Heart right ventricle (tissue), 16 donors: ENCODE measurements around the gene AMOTL2. TPM values are rescaled to one million over a fixed set of nuclear protein-coding genes. Genes with fewer than 3 reads are reported as not detected.

Experiments used
- ATAC-seq, 8 donors: fragments of 200-7000 bp; cut with Tn5 transposase; one replicate each; pipeline ENCODE4 v1.9.1; 2020; ENCODE audit warnings: mild to moderate bottlenecking in 8 of 8, moderate library complexity in 8 of 8, moderate number of reproducible peaks in 1 of 8
- DNase-seq, 2 donors: peaks; one replicate each; pipeline ENCODE4 v3.0.0-alpha.2; 2020
- H3K27ac ChIP-seq, 10 donors: fragments of 200-600 bp; sonication (generic) in 2 of 10; one replicate each; pipeline versions ENCODE4 v1.5.0 to v1.8.0; 2020 to 2022; ENCODE audit warnings: mild to moderate bottlenecking in 3 of 10
- H3K27me3 ChIP-seq, 7 donors: fragments of 200-600 bp; one replicate each; pipeline ENCODE4 v1.8.0; 2021 to 2022; ENCODE audit warnings: mild to moderate bottlenecking in 2 of 7
- H3K36me3 ChIP-seq, 9 donors: fragments of 200-600 bp; sonication (generic) in 1 of 9; one replicate each; pipeline versions ENCODE4 v1.5.0 to v1.8.0; 2020 to 2022; ENCODE audit warnings: mild to moderate bottlenecking in 2 of 9
- H3K4me1 ChIP-seq, 9 donors: fragments of 200-600 bp; sonication (generic) in 1 of 9; one replicate each; pipeline versions ENCODE4 v1.5.0 to v1.8.0; 2020 to 2022; ENCODE audit warnings: mild to moderate bottlenecking in 4 of 9
- H3K4me3 ChIP-seq, 10 donors: fragments of 200-600 bp; sonication (generic) in 2 of 10; one replicate each; pipeline versions ENCODE4 v1.5.0 to v1.8.0; 2020 to 2022; ENCODE audit warnings: mild to moderate bottlenecking in 7 of 10, moderate library complexity in 2 of 10
- H3K9me3 ChIP-seq, 11 donors: fragments of 200-600 bp in 10 of 11; sonication (generic) in 2 of 11; one replicate each; pipeline versions ENCODE4 v1.5.0 to v1.8.0; 2013 to 2022; ENCODE audit warnings: mild to moderate bottlenecking in 2 of 11, control low read depth in 1 of 11, moderate library complexity in 1 of 11
- CTCF ChIP-seq, 9 donors: fragments of 200-600 bp; sonication (generic) in 2 of 9; IDR thresholded peaks; one replicate each; pipeline versions ENCODE4 v1.5.0 to v1.8.0; 2021 to 2022; ENCODE audit warnings: antibody characterized with exemption in 9 of 9, mild to moderate bottlenecking in 5 of 9, moderate library complexity in 1 of 9
- WGBS, 2 donors: extraction: QIAGEN DNeasy Blood & Tissue Kit; methylation state at CpG; one replicate each; pipeline ENCODE4 v1.1.7; 2013; ENCODE audit warnings: inconsistent platforms in 1 of 2; 5-methylcytosine and 5-hydroxymethylcytosine counted together
- intact Hi-C, 10 donors: fragments of 100-400 bp; cut with DNase I; formaldehyde crosslinking; loops; one replicate each; pipeline versions ENCODE4 v1.11.1 to v1.14.2; 2022
- polyA plus RNA-seq, 2 donors: library from polyadenylated mRNA; stranded (reverse); fragments of 200-250 nt; gene quantifications; one replicate each; pipeline ENCODE4 v1.2.3, GENCODE V29; 2013
- total RNA-seq, 10 donors: library from RNA; stranded (reverse); fragmentation: NEBNext Ultra II Directional in 3 of 10; extraction: Animal tissue kit (Norgen Biotek cat#: 25700) in 3 of 10; gene quantifications; one replicate each; pipeline versions ENCODE4 v1.2.1 to v1.2.4, GENCODE V29; 2021 to 2023
- donor health status: Arrhythmogenic right ventricular cardiomyopathy.
- donor health status: ischemic (EF 13 %, LVEDD 7.1; RV severe dilation, severe dysfunction).
- donor health status: healthy with polysubstance abuse.
- donor health status: DM: no; HTN: yes; CAD: no.
- donor health status: DM: no; HTN: no; CAD: no.
- donor health status: ischemic (EF 25% LVEDD 6.9; RV normal size, moderate dysfunction).
- donor health status: ischemic (EF 25% LVEDD 5.7; RV mildly dilated, moderate dysfunction).
- donor health status: healthy.
- donor health status: DM: yes; HTN: yes; CAD: no.
- donor health status: Ischemic cardiomyopathy.
- donor health status: ischemic (EF 35%, LVEDD 5.7; RV mildly dilated, moderate dysfunction).
- donor health status: nonischemic (EF 11% LVEDD 7.7; RV severe dilation, severe dysfunction).
- donor health status: DM: yes; HTN: yes; CAD: no.
- donor health status: PGD.
- donor health status: ischemic (EF 29% LVEDD 5.4; RV normal size, mild dysfunction).
- donor health status: nonischemic (EF 23%, LVEDD 6.1; RV moderate dilation, normal function).

The AMOTL2 gene
- total and polyA plus RNA-seq, 12 donors, result 18.7 to 96.6 (median 54.1) TPM

- no peak overlapping the region for H3K4me3 ChIP-seq
- peaks cover 2 to 26% (median 12%) of the 10 kb centered on the region in 9 donors for H3K4me1 ChIP-seq
- peak overlapping the region in 3 of 10 donors; percentile 7 to 49 (median 8) for H3K27ac ChIP-seq
- ATAC-seq (no peak), DNase-seq (no peak)
- H3K9me3 ChIP-seq, result peaks cover 0 to 6% (median 0%) of the 10 kb centered on the region in 11 donors
- peaks cover 0 to 4% (median 0%) of the 10 kb centered on the region in 7 donors for H3K27me3 ChIP-seq
- intact Hi-C loops, result loop anchor here in 3 of 10 donors (5.0 to 10.0 kb wide), 3 partner anchors 67 to 445 kb away; no protein-coding TSS in a partner anchor
- WGBS, 2 donors, result 92 to 95% methylated on average over 2 of the region's 2 CpGs
- H3K36me3 ChIP-seq, result no peaks in the 10 kb centered on the region
- no peak for TF ChIP-seq CTCF (IDR thresholded peaks at IDR 0.05)
These were observed 6.0 kb upstream of the AMOTL2 start for GRCh38 chr3:134380249-134380648.

- Histone ChIP-seq H3K9me3 (peaks cover 0 to 6% (median 0%) of the 10 kb centered on the region in 11 donors), H3K36me3 (no peaks in the 10 kb centered on the region), H3K27ac (no peak overlapping the region), H3K4me1 (peaks cover 2 to 33% (median 24%) of the 10 kb centered on the region in 9 donors), H3K27me3 (peaks cover 0 to 16% (median 0%) of the 10 kb centered on the region in 7 donors), H3K4me3 (no peak overlapping the region)
- DNase-seq, result no peak
- no peak for ATAC-seq
- WGBS, 2 donors, result 92 to 93% methylated on average over 3 of the region's 3 CpGs
- TF ChIP-seq CTCF (IDR thresholded peaks at IDR 0.05), result no peak
- intact Hi-C loops, result loop anchor here in 9 of 10 donors (1.0 to 10.0 kb wide), 12 partner anchors 66 to 804 kb away; partner anchors contain the start of gene CDV3 (in 1 of the 9)
These were observed 4.6 kb upstream of the AMOTL2 start for GRCh38 chr3:134378818-134379217.

- intact Hi-C loops, result loop anchor here in 9 of 10 donors (1.0 to 10.0 kb wide), 12 partner anchors 65 to 804 kb away; partner anchors contain the start of gene CDV3 (in 1 of the 9)
- DNase-seq (peak; percentile 53 to 68), ATAC-seq (peak in 5 of 8 donors; percentile 23 to 42 (median 30))
- Histone ChIP-seq H3K4me3 (no peak overlapping the region), H3K36me3 (no peaks in the 10 kb centered on the region), H3K4me1 (peaks cover 2 to 33% (median 24%) of the 10 kb centered on the region in 9 donors), H3K9me3 (peaks cover 0 to 6% (median 0%) of the 10 kb centered on the region in 11 donors), H3K27me3 (peaks cover 0 to 20% (median 0%) of the 10 kb centered on the region in 7 donors), H3K27ac (peak overlapping the region in 1 of 10 donors; percentile 3)
- TF ChIP-seq CTCF (IDR thresholded peaks at IDR 0.05), result peak; percentile 37 to 75 (median 59)
These were observed 4.1 kb upstream of the AMOTL2 start for GRCh38 chr3:134378384-134378783.

GRCh38 chr3:134377896-134378295 is 3.6 kb upstream of the AMOTL2 start:
- H3K27me3 ChIP-seq, result peaks cover 0 to 24% (median 0%) of the 10 kb centered on the region in 7 donors
- ATAC-seq (no peak), DNase-seq (no peak)
- no peak overlapping the region for H3K4me3 ChIP-seq
- intact Hi-C loops, result loop anchor here in 9 of 10 donors (1.0 to 10.0 kb wide), 13 partner anchors 65 to 803 kb away; partner anchors contain the start of gene CDV3 (in 1 of the 9)
- peaks cover 2 to 34% (median 24%) of the 10 kb centered on the region in 9 donors for H3K4me1 ChIP-seq
- H3K36me3 ChIP-seq, result no peaks in the 10 kb centered on the region
- TF ChIP-seq CTCF (IDR thresholded peaks at IDR 0.05), result no peak
- WGBS, 2 donors, result 75 to 87% methylated on average over 3 of the region's 3 CpGs
- H3K9me3 ChIP-seq, result peaks cover 0 to 6% (median 0%) of the 10 kb centered on the region in 11 donors
- peak overlapping the region in 1 of 10 donors; percentile 3 for H3K27ac ChIP-seq
